Measurements from ENCODE around the gene CDHR5.

CDHR5 gene

GRCh38 chr11:643849-644738 is 19.3 kb upstream of the CDHR5 start:
- Histone ChIP-seq H3K36me3 (ENCODE audit: control insufficient read depth, insufficient read depth, low read length) (no peaks in the 10 kb centered on the region), H3K79me2 (no peaks in the 10 kb centered on the region), H3K4me3 (ENCODE audit: low read depth, low read length) (no peak overlapping the region), H3K27me3 (ENCODE audit: control insufficient read depth, insufficient read depth, low read length) (no peaks in the 10 kb centered on the region), H2AFZ (no peak overlapping the region), H3K4me2 (ENCODE audit: low read length) (no peak overlapping the region), H3K27ac (no peak overlapping the region), H3K9me3 (ENCODE audit: control insufficient read depth, low read length) (no peaks in the 10 kb centered on the region), H3K9ac (no peak overlapping the region), H3K4me1 (no peaks in the 10 kb centered on the region)
- TF ChIP-seq CTCF (IDR thresholded peaks at IDR 0.05) = no peak

- TF ChIP-seq CTCF (IDR thresholded peaks at IDR 0.05) = no peak
- H3K4me1 ChIP-seq = no peaks in the 10 kb centered on the region
Observed at GRCh38 chr11:643366-643765, 18.6 kb upstream of the CDHR5 start.

GRCh38 chr11:641806-642370 is 17.1 kb upstream of the CDHR5 start:
- Histone ChIP-seq H2AFZ (no peak overlapping the region), H3K4me1 (no peaks in the 10 kb centered on the region), H3K36me3 (ENCODE audit: control insufficient read depth, insufficient read depth, low read length) (no peaks in the 10 kb centered on the region), H3K4me2 (ENCODE audit: low read length) (no peak overlapping the region), H3K4me3 (ENCODE audit: low read depth, low read length) (no peak overlapping the region), H3K27ac (no peak overlapping the region), H3K9ac (no peak overlapping the region), H3K27me3 (ENCODE audit: control insufficient read depth, insufficient read depth, low read length) (no peaks in the 10 kb centered on the region), H3K79me2 (no peaks in the 10 kb centered on the region), H3K9me3 (ENCODE audit: control insufficient read depth, low read length) (no peaks in the 10 kb centered on the region)
- TF ChIP-seq CTCF (IDR thresholded peaks at IDR 0.05) = no peak

More at GRCh38 chr11:643366-643765, 18.6 kb upstream of the CDHR5 start:
- H3K4me3 ChIP-seq (ENCODE audit: low read depth, low read length) = no peak overlapping the region
- H3K9ac ChIP-seq = no peak overlapping the region
- H3K36me3 ChIP-seq (ENCODE audit: control insufficient read depth, insufficient read depth, low read length) = no peaks in the 10 kb centered on the region
- no peaks in the 10 kb centered on the region for H3K79me2 ChIP-seq
- no peaks in the 10 kb centered on the region for H3K9me3 ChIP-seq (ENCODE audit: control insufficient read depth, low read length)
- no peak overlapping the region for H3K4me2 ChIP-seq (ENCODE audit: low read length)
- no peak overlapping the region for H2AFZ ChIP-seq
- no peak overlapping the region for H3K27ac ChIP-seq
- no peaks in the 10 kb centered on the region for H3K27me3 ChIP-seq (ENCODE audit: control insufficient read depth, insufficient read depth, low read length)

GRCh38 chr11:640021-640706 is 15.4 kb upstream of the CDHR5 start:
- H3K27me3 ChIP-seq (ENCODE audit: control insufficient read depth, insufficient read depth, low read length) = no peaks in the 10 kb centered on the region

More at GRCh38 chr11:640021-640706, 15.4 kb upstream of the CDHR5 start:
- H3K4me2 ChIP-seq (ENCODE audit: low read length) = no peak overlapping the region
- no peaks in the 10 kb centered on the region for H3K36me3 ChIP-seq (ENCODE audit: control insufficient read depth, insufficient read depth, low read length)
- no peak overlapping the region for H3K9ac ChIP-seq
- TF ChIP-seq CTCF (IDR thresholded peaks at IDR 0.05) = no peak
- no peaks in the 10 kb centered on the region for H3K79me2 ChIP-seq
- no peak overlapping the region for H3K27ac ChIP-seq
- H3K4me3 ChIP-seq (ENCODE audit: low read depth, low read length) = no peak overlapping the region
- no peak overlapping the region for H2AFZ ChIP-seq
- H3K4me1 ChIP-seq = no peaks in the 10 kb centered on the region
- H3K9me3 ChIP-seq (ENCODE audit: control insufficient read depth, low read length) = no peaks in the 10 kb centered on the region
